ENCODE data around the gene GARS1.

Gene GARS1

GRCh38 chr7:30656006-30656957 lies 61.6 kb downstream of the GARS1 start:
- no peak for DNase-seq (ENCODE audit: low read depth in 2 of 2)

DNA sequence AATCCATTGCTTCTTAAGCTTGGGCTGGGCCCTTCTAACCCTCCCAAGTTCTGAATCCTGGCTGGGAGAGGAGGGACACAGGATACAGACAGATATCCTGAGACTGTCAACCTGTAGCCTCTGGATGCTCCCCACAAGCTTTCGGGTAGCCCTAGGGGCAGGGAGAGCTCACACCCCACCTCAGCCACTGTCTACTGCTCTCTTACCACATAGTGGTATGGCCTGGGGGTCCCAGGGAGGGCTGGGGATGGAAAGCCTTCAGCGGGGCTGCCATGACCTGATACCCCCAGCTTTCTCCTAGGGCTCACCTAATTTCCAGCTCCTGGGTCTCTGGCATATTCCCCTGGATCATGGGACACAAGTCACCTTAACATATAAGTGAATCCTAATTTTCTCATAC lies 62.5 kb downstream of the GARS1 start:
- no peak for DNase-seq (ENCODE audit: low read depth in 2 of 2)

DNA sequence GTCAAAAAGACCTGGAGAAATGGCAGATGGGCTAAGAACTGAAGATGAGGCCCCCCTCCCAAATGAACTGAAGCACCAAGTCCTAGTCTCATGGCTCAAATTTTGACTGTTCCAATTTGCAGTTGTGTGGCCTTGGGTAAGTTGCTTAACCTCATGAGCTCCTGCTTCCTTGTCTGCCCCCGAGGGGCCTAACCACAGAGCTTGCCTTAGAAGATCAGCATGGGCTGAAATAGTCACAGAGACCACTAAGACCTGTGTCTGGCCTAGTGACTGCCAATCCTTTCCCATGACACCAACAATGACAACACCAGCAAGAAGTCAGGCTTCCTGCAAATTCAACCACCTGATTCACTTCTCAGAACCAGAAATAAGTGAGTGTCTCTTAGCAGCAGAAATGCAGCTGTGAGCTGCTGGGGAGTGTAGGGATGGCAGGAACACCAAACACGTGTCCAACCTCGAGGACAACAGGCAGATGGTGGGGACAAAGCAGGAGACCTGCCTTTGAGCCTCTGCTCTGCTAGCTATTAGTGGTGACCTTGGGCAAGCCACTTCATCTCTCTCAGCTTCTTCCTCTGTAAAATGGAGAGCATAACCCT lies 63.9 kb downstream of the GARS1 start:
- DNase-seq (ENCODE audit: low read depth in 2 of 2) = no peak

DNA sequence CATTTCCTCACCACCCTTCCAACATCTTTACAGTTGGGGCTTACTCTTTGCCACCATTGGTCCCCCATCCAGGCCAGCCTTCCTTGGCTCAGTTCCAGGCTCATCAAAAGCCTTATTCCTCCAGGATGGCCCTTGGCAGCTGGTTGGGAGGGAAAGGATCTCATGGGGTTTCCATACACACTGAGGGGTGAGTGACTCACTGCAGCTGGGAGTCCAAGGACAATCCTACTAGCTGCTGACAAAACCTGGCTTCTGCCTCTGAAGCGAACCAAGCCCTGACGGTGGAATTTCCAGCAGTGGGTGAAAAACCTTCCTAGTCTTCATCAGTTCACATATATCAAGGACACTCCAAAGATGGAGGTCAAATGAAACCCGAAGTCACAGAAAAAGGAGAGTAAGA lies 64.6 kb downstream of the GARS1 start:
- DNase-seq (ENCODE audit: low read depth in 2 of 2) = no peak

GRCh38 chr7:30660331-30661255 lies 65.9 kb downstream of the GARS1 start:
- DNase-seq (ENCODE audit: low read depth in 2 of 2) = no peak

DNA sequence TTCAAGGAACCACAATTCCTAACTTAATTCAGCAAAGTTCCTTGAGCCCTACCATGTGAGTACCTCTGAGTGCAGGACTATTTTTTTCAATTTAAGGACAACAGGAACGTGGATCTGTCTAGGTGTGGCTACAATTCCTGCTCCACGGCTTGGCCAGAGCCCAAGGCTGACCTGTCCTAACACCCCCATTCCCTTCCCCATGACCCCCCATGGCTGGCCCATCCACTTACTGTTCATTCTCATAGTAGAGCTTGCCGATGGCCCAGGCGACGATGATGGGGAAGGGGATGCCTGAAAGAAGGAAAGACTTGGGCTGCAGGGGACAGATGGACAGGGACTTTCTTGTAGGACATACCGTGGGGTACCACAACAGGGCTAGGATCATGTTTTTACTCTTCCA lies 67.2 kb downstream of the GARS1 start:
- DNase-seq (ENCODE audit: low read depth in 2 of 2) = no peak

DNA sequence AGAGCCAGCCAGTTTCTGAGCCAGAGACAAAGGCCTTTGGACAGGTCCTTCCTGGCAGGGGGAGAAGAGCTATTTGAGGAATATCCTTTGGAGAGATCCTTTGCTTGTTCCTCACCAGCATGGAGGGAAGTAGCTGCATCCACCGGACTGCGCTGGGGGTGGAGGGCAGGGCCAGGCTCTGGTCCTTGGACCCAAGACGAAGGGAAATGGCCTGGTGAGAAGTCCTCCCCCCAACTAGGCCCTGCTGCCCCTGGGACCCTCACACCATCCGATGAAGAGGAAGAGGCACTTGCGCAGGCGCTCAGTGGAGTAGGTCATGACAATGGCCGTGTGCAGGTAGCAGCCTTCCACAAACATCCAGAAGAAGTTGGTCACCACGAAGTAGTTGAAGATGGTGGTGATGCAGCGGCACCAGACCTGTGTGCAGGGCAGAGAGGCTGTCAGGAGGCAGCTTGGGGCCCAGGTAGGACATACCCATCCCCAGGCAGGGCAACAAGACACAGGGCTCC lies 67.8 kb downstream of the GARS1 start:
- DNase-seq (ENCODE audit: low read depth in 2 of 2) = no peak

- DNase-seq (ENCODE audit: low read depth in 2 of 2) = no peak
Measured at GRCh38 chr7:30663414-30663813, 68.7 kb downstream of the GARS1 start.

DNA sequence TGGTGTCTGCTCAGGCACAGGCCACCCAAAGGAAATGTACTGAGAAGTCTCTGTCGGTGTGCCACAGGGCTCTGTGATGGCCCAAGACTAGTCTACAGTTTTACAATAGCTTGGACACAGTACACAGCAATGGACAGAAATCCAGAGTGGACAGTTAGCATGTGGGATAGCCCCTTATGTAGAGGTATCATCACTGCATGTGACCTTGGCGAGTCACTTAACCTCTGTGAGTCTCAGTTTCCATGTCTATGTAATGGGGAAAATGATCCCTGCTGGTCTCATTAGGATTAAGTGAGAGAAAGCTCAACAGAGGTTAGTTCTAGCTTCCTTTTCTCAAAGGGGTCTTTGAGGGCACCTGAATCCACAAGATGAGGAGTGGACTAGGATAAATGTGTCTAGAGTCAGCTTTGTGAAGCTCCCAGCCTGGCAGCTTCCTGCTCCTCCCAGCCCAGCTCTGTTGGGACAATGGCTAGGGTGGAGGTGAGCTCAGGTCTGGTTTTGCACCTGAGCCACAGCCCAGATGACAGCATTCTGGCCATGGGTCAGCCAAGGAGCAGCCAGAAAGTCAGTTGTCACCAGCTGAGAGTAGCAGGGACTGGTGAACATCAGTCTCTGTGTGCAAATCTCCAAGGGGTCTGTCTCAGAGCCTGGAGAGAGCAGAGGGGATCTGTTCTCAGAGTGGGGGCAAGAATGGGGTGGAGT lies 69.7 kb downstream of the GARS1 start:
- no peak for DNase-seq (ENCODE audit: low read depth in 2 of 2)

DNA sequence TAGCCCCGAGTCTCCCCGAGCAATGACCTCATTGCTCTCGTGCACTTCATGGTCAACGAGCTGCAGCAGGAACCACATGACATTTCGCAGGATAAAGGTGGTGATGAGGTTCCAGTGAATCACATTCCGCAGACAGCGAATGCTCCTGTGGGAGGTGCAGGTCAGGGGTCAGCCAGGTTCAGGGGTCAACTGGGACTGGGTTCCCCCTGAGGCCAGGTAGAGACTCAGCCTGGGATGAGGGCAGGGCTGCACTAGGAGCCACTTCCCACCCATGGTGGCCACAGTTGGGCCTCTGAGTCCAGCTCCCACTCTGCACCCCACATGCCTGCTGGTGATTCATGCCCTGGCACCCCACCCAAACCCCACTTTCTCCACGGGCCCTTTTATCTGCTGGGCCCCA lies 70.4 kb downstream of the GARS1 start:
- no peak for DNase-seq (ENCODE audit: low read depth in 2 of 2)

DNA sequence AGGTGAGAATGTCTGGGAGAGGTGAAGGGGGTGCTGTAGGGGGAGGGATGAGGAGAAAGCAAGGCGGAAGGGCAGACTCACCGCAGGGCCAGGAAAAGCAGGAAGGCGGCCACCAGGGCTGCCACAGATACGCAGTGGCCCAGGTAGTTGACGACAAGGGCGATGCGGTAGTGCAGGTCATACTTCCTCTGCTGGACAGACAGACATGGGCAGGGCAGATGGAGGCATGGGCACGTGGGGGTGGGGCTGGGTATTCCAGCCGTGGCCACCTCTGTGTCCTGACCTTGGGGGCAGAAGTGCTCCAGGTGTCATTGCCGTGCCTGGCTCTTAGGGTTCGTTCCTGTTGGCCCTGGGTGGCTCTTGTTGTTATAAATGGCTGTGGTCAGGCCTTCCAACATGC lies 70.8 kb downstream of the GARS1 start:
- no peak for DNase-seq (ENCODE audit: low read depth in 2 of 2)

DNA sequence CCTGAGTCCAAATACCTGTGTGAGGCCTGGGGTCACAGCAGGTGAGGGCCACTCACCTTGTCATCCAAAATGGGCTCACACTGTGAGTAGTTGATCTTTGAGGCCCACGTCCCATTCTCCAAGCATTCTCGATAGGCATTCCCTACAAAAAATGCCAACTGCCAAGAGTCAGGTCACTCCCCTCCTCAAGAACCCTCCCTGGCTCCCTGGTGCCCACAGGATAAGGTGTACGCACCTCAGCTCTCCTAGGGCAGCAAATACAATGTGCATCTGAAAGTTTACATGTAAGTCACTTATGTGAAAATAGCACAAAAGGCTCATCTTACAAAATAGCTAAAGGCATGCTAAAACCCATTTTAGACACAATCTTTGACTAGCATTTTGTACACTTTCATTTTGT lies 72.5 kb downstream of the GARS1 start:
- no peak for DNase-seq (ENCODE audit: low read depth in 2 of 2)

- DNase-seq (ENCODE audit: low read depth in 2 of 2) = no peak
Measured at GRCh38 chr7:30668102-30668501, 73.4 kb downstream of the GARS1 start.

DNA sequence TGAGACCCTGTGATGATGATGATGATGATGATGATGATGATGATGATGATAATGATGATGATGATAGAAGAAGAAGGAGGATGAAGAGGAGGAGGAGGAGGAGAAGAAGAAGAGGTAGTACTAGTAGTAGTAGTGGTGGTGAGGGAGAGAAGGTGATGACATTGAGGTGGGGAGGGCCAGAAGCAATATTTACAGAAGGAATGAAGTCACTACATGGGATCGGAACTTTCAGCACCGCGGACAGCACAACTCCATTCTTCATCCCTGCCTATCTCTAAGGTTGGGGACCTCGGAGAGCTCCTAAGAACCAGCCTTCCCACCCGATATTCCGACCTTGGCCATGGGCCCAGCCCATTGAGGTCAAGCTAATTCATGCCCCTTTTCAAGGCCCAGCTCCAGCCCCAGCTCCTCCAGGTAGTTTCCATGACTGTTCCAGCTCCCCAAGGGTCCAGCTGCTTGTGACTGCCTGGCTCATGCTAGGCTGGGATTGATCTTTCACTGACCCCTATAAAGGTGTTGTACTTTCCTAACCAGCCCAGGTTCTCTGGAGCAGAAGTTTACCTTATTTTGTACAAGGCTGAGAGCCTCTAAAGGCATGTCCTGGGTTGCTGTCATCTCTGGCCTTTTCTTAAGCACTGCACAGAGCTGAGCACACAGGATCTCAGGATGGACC lies 77.3 kb downstream of the GARS1 start:
- no peak for DNase-seq (ENCODE audit: low read depth in 2 of 2)

GRCh38 chr7:30674420-30674819 lies 79.7 kb downstream of the GARS1 start:
- no peak for DNase-seq (ENCODE audit: low read depth in 2 of 2)

DNA sequence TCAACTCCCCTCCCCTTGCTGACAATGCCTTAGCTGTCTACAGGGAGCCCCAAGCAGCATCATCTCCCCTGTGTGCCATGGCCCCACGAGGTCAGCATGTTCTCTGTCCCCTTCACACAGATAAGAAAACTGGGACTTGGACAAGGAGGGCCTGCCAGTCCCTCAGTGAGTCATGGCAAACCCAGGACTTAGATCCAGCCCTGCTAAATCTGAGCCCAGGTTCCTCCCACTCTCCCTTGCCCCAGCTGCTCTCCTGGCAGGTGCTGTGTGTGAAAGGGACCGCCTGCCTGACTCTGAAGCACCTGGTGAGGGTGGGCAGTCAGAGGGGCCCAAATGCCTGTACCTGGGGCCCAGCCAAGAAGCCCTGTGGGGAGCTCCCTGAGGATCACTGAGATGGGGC lies 80.2 kb downstream of the GARS1 start:
- DNase-seq (ENCODE audit: low read depth in 2 of 2) = no peak

- DNase-seq (ENCODE audit: low read depth in 2 of 2) = no peak
Measured at GRCh38 chr7:30678805-30679204, 84.1 kb downstream of the GARS1 start.

- no peak for DNase-seq (ENCODE audit: low read depth in 2 of 2)
Measured at GRCh38 chr7:30679664-30680063, 85.0 kb downstream of the GARS1 start.

DNA sequence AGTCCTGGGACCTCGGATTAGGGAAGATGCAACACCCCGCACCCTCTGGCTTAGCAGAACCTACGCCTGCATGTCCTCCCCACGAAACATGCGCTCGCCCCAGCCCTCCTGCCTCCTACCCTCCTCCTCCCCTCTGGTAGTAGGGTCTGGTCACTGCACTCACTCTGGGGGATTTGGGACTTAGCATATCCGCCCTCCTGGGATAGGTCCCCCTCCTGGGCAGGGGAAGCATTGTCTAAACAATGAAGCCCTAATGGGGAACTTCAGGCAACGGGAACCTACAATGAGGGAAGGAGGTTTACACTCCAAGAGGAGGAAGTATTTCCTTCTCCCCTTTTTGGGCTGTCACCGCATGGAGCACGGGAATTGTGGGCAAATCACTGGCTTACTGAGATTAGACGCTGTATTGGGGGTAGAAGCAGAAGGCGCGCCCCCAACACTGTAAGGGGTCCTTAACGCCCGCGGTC lies 86.7 kb downstream of the GARS1 start:
- no peak for DNase-seq (ENCODE audit: low read depth in 2 of 2)

DNA sequence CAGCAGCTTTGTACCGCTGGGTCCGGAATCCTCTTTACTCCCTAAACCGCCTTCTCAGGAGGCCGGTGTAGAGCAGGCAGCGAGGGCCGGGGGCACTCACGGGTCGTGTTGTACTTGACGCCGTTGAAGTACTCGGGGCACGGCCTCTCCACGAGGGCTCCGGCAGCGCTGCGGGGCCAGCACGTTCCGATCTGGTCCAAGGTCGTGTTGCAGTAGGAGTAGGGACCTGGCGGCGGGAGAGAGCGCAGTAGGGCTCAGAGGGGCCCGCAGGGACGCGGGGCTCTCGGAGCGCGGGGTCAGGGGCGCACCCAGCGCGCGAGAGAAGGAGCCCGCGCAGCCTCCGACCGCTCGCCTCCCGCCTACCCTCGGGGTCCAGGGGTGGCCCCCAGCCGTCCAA lies 87.1 kb downstream of the GARS1 start:
- no peak for DNase-seq (ENCODE audit: low read depth in 2 of 2)

Measured in stimulated activated CD8-positive, alpha-beta memory T cell treated with anti-CD3 and anti-CD28 coated beads, Interleukin-15, amount 100 ng/mL, for 48 hours (primary cell).